Hypothalamus (tissue), 51 donors: ENCODE measurements around the gene CST4.
"Not testable (repeated sequence)": the region's sequence is repeated elsewhere in the genome, so short reads cannot be mapped to it uniquely, and the experiment has no call there.

Experiments
- DNase-seq, 51 donors: peaks; one replicate each; lab custom pipeline; 2025; lab: John Stamatoyannopoulos, UW

Gene CST4

DNA sequence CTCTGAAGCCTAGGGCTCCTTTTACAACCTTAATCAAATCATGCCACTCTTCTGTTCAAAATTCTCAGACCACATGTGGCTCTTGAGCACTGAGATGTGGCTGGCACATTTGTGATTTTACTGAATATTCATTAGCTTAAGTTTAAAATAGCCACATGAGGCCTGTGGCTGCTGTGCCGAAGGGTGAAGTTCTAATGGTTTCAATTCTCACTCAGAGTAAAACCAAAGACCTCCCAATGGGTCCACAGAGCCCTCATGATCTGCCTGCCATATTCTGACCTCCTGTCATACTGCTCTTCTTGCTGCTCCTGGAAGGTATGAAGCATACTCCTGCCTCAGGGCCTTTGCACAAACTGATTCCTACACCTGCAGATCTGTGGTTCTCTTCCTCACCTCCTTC lies 43.3 kb downstream of the CST4 start:
- no peak for DNase-seq

- no peak for DNase-seq
Measured at GRCh38 chr20:23644164-23644563, 44.7 kb downstream of the CST4 start.

DNA sequence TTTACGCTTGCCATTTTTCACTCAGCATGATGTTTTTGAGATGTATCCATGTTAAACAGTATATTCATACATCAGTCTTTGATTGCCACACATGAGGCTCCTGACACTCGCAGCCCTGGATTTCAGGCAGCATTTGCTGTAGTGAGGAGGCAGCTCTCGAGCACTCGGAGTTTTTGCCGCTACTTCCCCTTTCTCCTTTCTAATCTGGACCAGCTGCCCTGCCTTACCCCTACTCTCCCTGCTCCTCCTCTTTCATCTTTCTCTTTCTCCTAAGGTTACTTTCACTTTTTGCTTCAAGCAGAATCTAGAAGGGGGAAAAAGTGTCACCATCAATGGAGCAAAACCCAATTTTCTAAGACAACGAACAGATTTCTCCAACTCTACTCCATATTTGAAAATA lies 45.2 kb downstream of the CST4 start:
- DNase-seq = no peak

DNA sequence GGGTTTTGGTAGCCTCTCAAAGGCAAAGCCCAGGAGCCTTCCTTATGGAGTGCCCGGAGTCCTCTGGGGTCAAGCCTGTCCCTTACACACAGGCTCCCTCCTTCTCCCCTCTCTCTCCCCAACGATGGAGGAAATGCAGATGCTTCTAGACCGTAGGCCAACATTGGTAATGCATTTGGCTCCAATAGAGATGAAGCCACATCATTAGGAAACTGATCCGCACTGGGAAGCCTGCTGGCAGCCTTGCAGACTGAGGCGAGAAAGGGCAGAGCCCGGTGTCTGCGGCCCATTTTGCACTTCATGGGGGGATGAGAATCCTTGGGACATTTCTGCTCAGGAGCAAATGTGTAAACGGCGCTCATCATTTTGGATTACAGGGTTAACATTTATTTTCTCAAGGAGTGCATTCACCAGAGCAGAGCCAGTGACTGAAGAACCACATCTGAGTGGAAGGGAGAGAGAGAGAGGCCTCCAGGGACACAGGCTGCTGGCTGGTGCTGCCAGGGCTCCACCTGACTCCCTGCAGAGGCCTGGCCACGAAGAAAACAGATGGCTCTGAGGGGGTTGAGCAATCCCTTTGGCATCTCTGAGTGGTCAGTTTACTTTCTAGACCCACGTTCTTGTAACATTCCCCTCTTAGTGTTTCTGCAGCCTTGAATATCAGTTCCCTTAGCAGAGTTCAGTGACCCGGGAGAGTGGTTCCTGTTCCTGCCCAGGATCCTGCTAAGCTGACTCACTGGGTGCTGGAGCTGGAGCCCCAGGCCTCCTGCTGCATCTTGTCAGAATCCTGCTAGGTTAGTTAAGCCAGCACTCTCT lies 46.7 kb downstream of the CST4 start:
- peak in 7 of 51 donors; percentile 18 to 53 (median 32) for DNase-seq

DNA sequence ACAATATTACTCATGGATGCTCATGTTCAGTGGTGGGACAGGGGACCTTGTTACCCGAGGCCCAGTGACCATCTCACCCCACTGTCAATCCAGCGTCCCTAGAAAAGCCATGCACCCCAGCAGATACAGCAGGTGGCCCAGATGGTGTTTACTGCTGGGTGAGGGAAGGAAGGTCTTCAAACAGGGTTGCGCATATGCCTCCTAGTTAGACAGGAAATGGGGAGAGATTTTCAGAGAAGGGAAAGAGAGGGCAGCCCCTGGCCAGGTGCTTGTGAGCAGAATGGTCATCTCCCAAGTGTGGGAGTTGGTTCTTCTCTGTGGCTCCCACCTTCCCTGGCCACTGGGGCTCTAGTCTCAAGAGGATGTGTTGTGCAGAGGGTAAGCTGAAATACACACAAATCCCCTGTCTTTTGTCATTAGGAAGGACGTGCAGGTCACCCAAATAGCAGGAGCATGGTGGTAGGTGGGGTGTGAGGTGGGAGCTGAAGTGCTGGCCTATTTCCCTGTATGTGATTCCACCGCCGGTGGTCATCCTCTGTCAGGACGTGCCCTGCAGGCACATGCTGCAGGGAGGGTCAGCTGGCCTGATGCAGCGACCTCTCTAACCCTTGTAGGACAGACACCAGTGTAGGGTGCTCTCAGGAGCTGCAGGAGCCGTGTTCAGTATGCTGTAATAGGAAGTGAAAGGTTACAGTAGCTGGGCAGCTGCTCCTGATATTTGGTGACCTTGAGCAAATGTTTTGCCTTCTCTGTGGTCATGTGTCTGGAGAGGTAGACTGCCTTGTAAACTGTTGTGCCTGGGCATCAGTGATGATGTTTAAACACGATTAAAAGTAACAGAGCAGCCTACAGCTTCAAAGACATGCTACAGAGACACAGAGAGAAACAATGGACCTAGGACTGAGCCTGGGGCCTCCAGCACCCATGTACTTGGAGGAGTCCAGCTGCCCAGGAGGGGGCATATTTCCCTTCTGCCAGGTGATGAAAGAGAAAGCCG lies 47.9 kb downstream of the CST4 start:
- DNase-seq = no peak

DNA sequence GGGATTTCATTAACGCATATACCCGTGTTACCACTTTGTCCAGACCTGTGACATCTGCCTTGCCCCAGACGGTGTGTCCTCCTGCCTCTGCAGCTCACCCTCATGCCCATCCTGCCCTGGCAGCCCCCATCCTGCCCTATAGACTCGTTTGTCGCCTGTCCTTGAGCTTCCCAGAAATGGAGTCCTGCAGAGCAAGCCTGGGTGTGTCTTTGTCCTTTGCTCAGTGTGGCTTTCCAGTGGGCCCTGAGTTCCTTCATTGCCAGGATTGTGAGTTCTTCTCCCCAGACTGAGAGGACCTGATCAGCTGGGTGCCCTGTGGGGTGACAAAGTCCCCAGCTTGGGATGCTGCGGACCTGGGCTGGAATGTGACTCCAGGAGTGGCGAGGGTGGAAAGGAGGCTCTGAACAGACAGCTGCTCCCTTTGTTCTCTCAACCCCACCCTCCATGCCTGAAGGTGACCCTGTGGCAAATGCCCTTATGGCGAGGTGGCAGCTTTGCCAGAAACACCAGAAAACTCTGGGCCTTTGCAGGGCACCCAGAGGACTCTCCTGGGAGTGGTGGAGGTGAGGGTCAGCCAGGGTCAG lies 48.7 kb downstream of the CST4 start:
- no peak for DNase-seq

DNA sequence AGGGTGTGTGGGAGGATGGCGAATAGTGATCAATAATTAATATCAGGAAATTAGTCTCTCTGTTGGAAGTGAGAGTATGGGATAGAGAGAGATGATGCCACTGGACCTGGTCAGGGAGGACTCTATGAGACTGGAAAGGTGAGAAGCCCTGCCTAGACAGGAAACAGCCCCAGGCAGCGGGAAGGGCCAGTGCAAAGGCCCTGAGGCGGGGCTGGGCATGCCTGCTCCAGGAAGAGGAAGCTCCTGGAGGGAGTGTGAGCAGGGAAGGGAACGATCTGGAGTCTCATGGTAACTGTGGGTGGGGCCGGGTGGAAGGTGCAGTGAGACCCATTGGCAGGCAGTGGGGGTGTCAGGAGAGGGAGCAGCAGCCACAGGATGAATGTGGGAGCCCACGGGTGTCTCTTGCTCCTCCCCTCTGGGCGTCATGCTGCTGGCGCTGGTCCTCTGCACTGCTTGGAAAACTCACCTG lies 49.3 kb downstream of the CST4 start:
- DNase-seq = no peak

DNA sequence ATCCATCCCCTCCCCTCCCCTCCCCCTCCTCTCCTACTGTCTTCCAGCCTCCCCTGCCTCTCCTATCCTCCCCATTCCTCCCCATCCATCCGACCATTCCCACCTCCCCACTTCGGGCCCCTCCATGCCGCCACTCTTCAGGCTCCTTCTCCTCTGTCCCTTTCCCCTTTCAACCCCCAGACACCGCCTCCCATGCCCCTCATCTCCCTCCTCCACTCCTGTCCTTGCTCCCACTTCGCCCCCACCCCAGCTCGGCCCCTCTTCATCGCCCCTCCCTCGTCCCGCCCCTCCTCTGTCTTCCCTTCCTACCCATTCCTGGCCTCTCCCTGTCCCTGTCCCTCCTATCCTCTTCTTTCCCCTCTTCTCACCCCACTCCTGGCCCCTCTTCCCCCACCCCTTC lies 50.5 kb downstream of the CST4 start:
- DNase-seq = no peak

DNA sequence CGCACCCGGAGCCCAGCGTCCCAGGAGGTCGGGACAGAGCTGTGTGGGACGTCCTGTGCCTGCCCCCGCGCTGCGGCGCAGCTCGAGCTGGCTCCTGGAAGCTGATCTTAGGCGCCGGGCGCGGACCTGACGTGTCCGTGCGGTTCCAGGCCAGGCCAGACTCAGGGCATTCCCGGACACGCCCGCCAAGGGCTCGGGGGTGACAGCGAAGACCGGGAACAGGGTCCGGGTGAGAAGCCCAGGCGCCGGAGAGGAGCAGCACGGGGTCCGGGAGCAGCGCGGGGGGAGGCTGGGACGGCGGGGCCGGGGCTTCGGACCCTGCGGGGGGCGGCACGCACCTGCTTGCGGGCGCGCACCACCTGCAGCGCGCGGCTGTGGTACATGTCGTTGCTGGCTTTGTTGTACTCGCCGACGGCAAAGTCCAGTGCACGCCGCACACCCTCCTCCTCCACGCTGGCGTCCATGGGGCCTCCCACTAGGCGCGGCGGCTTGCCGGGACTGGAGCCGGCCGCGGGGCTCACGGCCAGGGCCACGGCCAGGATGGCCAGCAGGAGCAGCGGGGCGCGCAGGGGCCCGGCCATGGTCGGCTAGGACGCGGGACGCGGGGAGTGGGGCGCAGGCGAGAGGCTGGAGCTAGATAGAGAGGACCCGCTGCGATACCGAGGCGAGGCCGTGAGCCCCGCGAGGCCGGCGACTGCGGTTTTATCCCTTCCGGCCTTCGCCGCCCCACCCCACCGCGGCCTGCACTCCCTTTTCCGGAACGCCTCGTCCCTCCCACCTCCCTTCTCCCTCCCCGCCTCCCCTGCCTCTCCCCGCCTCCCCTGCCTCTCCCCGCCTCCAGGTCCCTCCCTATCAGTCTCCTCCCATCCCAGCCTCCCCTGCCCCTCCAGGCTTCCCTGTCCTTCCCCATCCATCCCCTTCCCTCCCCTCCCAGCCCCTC lies 51.3 kb downstream of the CST4 start, which contains the start of gene CST3:
TSS of gene CST3 (minus strand) at position 674 of the 940 bp plus-strand sequence. CDS start at position 581, 93 bp downstream.
- peak in 45 of 51 donors; percentile 20 to 88 (median 72) for DNase-seq

- DNase-seq = no peak
Measured at GRCh38 chr20:23636908-23637281, 51.9 kb downstream of the CST4 start.

DNA sequence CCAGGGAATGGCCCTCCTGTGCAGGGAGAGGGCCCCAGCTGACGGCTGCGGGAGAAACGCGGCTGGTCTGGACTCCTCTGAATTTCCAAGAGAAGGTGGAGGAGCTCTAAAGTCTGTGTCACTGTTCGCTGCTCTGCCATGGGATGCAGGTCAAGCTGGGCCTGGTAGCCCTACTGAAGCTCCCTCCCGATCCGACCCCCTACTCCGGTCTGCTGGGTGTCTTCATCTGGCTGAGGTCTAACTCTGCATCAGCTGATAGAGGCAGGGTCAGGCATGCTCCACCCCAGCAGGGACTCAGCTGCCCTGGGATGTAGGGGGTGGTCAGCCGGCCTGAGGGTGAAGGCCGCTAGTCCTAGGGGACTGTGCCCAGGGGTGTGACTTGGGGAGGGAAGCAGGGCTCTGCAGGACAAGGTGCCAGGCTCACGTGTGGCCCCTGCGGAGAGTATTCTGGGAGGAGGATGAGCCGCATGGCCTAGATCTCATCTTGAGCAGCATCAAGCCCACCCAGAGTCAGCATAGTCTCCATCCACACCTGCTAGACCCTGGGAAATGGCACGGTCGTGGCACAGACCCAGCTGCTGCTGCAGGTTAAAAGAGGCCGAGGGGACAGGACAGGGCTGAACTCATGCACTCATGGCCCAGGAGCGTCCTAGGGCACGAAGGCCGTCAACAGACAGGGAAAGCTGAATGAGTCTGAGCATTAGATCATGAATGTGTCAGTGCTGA lies 52.5 kb downstream of the CST4 start:
- DNase-seq = peak in 2 of 51 donors; percentile 24 to 32

DNA sequence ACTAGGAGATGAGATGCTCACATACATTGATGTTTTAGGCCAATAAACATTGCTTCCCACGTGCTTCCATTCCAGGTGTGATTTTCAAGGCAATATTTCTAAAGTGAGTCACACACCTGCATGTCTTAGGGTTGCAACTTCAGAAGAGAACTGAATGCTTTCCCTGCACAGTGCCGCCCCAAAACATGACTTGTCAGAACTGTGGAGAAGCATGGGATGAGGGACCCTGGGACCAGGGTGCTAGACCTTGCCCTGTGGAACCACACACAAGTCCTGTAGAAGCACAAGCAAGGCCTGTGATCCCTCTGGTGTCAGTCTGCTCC lies 53.1 kb downstream of the CST4 start:
- DNase-seq = not testable (repeated sequence)
